ENCODE data around the gene SRD5A1. TPM values are rescaled to one million over a fixed set of nuclear protein-coding genes. Genes with fewer than 3 reads are reported as not detected.

SRD5A1 gene, protein sequence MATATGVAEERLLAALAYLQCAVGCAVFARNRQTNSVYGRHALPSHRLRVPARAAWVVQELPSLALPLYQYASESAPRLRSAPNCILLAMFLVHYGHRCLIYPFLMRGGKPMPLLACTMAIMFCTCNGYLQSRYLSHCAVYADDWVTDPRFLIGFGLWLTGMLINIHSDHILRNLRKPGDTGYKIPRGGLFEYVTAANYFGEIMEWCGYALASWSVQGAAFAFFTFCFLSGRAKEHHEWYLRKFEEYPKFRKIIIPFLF
- 18.4 to 32.2 TPM (median 29.6 TPM) in 5 replicates for total RNA-seq (2022; extraction: Qiagen RNA extraction)

GRCh38 chr5:6632888-6633468, at the start of gene SRD5A1, which contains the start of gene NSUN2:
TSS of gene SRD5A1 (plus strand) at chr5:6633440. CDS start at chr5:6633577, 137 bp downstream.
TSS of gene NSUN2 (minus strand) at chr5:6633044. CDS start at chr5:6632979, 65 bp downstream.

DNA sequence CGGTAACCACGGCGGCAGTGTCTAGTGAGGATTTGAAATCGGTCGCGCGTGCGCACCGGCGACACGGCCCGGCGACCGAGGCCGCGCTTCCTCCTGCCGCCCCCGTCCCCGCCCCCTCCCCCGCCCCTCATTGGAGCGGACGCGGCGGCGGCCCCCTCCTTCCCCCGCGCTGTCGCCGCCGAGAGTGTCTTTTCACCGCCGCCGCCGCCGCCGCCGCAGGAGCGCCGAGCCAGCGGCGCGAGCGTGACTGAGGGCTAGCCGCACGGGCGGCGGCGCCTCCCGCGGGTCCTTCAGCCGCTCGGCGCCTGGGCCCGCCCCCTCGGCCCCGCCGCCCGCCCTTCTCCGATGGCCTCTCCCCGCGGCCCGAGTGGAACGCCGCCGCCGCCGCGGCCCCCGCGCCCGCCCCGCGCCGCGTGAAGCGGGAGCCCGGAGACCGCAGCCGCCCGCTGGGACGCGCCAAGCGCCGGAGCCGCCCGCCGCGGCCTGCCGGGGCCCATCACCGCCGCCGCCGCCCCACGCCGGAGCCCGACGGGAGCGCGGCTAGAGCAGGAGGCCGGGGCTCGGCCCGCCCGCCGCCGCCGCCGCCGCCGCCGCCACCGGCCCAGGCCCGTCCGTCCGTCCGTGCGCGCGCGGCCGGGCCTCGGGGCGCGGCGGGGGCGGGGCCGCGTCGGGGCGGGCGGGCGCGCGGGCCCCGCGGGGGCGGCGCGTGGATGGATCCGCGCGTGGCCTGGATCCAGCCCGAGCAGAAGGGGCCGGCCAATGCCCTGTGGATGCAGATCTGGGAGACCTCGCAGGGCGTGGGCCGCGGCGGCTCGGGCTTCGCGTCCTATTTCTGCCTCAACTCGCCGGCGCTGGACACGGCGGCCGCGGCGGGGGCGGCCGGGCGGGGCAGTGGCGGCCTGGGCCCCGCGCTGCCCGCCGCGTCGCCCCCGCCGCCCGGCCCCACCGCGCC, 80.3 kb downstream of the SRD5A1 start, which contains the start of gene TENT4A:
TSS of gene TENT4A (plus strand) at position 159 of the 952 bp plus-strand sequence. CDS start at position 711, 552 bp downstream.

Other genes with a start within 250 kb of the SRD5A1 start
- gene UBE2QL1, start 184.6 kb upstream of the SRD5A1 start, total RNA-seq (2022; extraction: Qiagen RNA extraction), result 0.14 to 0.22 TPM (median 0.17 TPM) in 5 replicates
- 91.1 to 100 TPM (median 93.1 TPM) in 5 replicates for gene NSUN2, start 396 bp upstream of the SRD5A1 start, total RNA-seq (2022; extraction: Qiagen RNA extraction)
- gene TENT4A, start 80.0 kb downstream of the SRD5A1 start, total RNA-seq (2022; extraction: Qiagen RNA extraction), result 18.1 to 24.7 TPM (median 23.8 TPM) in 5 replicates